Nephron (organoid): ENCODE results near the gene BMPER.

ENCODE experiments used
- H3K27ac Mint-ChIP-seq, 3 experiments: 2 replicates each; pipeline ENCODE4 v1.8.0; 2020; ENCODE audit warnings: mixed read lengths in 3 of 3, mild to moderate bottlenecking in 2 of 3, moderate library complexity in 1 of 3
- H3K27me3 Mint-ChIP-seq: 2 replicates; pipeline ENCODE4 v1.8.0; 2021; ENCODE audit warnings: low read depth, mild to moderate bottlenecking, moderate library complexity, mixed read lengths
- H3K36me3 Mint-ChIP-seq: 2 replicates; pipeline ENCODE4 v1.8.0; 2020; ENCODE audit warnings: low read depth, mixed read lengths
- H3K4me1 Mint-ChIP-seq: 2 replicates; pipeline ENCODE4 v1.8.0; 2020; ENCODE audit warnings: mixed read lengths
- H3K4me3 Mint-ChIP-seq, 3 experiments: 2 replicates each; pipeline ENCODE4 v1.8.0; 2020; ENCODE audit warnings: mild to moderate bottlenecking in 3 of 3, mixed read lengths in 3 of 3, moderate library complexity in 2 of 3
- H3K9me3 Mint-ChIP-seq: 2 replicates; pipeline ENCODE4 v1.8.0; 2020; ENCODE audit warnings: mixed read lengths
- TF ChIP-seq, protein P1 (sequence below), 3 experiments: fragments of 200-600 bp; sonication (generic); IDR thresholded peaks; one replicate each; pipeline ENCODE4 v1.5.0; 2021; ENCODE audit warnings: antibody characterized with exemption in 3 of 3; ENCODE audit not compliant: unreplicated experiment in 3 of 3

The BMPER gene

GRCh38 chr7:33907625-33908024 is 2.3 kb downstream of the BMPER start:
- H3K9me3 Mint-ChIP-seq = no peaks in the 10 kb centered on the region
- TF ChIP-seq, protein P1, sequence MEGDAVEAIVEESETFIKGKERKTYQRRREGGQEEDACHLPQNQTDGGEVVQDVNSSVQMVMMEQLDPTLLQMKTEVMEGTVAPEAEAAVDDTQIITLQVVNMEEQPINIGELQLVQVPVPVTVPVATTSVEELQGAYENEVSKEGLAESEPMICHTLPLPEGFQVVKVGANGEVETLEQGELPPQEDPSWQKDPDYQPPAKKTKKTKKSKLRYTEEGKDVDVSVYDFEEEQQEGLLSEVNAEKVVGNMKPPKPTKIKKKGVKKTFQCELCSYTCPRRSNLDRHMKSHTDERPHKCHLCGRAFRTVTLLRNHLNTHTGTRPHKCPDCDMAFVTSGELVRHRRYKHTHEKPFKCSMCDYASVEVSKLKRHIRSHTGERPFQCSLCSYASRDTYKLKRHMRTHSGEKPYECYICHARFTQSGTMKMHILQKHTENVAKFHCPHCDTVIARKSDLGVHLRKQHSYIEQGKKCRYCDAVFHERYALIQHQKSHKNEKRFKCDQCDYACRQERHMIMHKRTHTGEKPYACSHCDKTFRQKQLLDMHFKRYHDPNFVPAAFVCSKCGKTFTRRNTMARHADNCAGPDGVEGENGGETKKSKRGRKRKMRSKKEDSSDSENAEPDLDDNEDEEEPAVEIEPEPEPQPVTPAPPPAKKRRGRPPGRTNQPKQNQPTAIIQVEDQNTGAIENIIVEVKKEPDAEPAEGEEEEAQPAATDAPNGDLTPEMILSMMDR (IDR thresholded peaks at IDR 0.05; ENCODE audit: unreplicated experiment in 3 of 3) = no peak

GRCh38 chr7:33909318-33909717 is 4.0 kb downstream of the BMPER start:
- Mint-ChIP-seq H3K36me3 (peaks cover 27% of the 10 kb centered on the region), H3K27me3 (peaks cover 56% of the 10 kb centered on the region), H3K4me1 (peaks cover 12% of the 10 kb centered on the region), H3K9me3 (no peaks in the 10 kb centered on the region), H3K27ac (no peak overlapping the region), H3K4me3 (peak overlapping the region in 2 of 3 experiments; percentile 16 to 20)
- TF ChIP-seq, protein P1 (IDR thresholded peaks at IDR 0.05; ENCODE audit: unreplicated experiment in 3 of 3) = no peak

More at GRCh38 chr7:33907625-33908024, 2.3 kb downstream of the BMPER start:
- Mint-ChIP-seq H3K27ac (no peak overlapping the region), H3K4me1 (peaks cover 24% of the 10 kb centered on the region), H3K27me3 (peaks cover 71% of the 10 kb centered on the region), H3K36me3 (peaks cover 16% of the 10 kb centered on the region), H3K4me3 (peak overlapping the region; percentile 85 to 93 (median 92))

DNA sequence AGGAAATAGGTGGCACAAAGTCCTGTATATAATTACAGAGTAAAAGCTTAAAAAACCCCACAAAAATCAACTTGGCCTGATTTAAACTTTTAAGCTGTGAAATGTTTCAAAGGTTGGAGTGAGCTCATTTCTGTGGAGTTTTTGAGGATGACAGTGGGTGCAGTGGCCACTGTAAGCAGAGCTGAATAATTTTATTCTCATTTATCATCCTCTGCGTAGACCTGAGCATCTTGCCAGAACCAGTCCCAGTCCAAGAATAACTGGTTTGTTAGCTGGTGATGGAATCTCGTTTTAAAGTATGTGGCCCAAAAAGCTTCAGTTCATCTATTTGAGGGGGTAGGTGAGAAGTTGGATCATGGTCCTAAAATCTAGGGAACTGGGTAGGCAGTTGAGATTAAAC is 4.4 kb downstream of the BMPER start:
- H3K27ac Mint-ChIP-seq = no peak overlapping the region
- TF ChIP-seq, protein P1 (IDR thresholded peaks at IDR 0.05; ENCODE audit: unreplicated experiment in 3 of 3) = no peak
- H3K9me3 Mint-ChIP-seq = no peaks in the 10 kb centered on the region
- peaks cover 52% of the 10 kb centered on the region for H3K27me3 Mint-ChIP-seq
- H3K36me3 Mint-ChIP-seq = peaks cover 31% of the 10 kb centered on the region
- H3K4me3 Mint-ChIP-seq = no peak overlapping the region
- peaks cover 12% of the 10 kb centered on the region for H3K4me1 Mint-ChIP-seq

DNA sequence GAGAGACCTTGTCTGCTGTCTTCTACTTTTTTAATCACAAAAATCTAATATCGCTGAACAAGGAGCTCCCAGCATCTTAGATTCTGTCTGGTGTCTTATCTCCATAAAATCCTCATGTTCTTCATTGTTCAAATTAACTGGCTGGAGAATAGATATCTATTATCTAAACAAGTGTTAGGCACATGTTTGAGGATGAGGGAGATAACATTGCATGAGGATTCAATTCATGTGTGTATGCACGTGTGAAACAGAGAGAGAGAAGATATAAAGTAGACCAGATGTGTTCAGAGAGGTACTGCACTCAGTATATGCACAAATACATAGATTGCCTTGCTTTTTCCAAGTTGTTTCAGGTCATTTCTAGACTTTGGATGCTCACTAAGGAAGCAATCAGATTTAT is 5.4 kb downstream of the BMPER start:
- Mint-ChIP-seq H3K4me1 (peaks cover 12% of the 10 kb centered on the region), H3K9me3 (no peaks in the 10 kb centered on the region), H3K27ac (no peak overlapping the region), H3K36me3 (peaks cover 32% of the 10 kb centered on the region), H3K4me3 (no peak overlapping the region), H3K27me3 (peaks cover 46% of the 10 kb centered on the region)
- TF ChIP-seq, protein P1 (IDR thresholded peaks at IDR 0.05; ENCODE audit: unreplicated experiment in 3 of 3) = no peak

GRCh38 chr7:33916357-33917081 is 11.2 kb downstream of the BMPER start:
- Mint-ChIP-seq H3K9me3 (no peaks in the 10 kb centered on the region), H3K27ac (no peak overlapping the region), H3K4me1 (no peaks in the 10 kb centered on the region), H3K36me3 (peaks cover 25% of the 10 kb centered on the region), H3K27me3 (peaks cover 16% of the 10 kb centered on the region), H3K4me3 (no peak overlapping the region)
- TF ChIP-seq, protein P1 (IDR thresholded peaks at IDR 0.05; ENCODE audit: unreplicated experiment in 3 of 3) = no peak

DNA sequence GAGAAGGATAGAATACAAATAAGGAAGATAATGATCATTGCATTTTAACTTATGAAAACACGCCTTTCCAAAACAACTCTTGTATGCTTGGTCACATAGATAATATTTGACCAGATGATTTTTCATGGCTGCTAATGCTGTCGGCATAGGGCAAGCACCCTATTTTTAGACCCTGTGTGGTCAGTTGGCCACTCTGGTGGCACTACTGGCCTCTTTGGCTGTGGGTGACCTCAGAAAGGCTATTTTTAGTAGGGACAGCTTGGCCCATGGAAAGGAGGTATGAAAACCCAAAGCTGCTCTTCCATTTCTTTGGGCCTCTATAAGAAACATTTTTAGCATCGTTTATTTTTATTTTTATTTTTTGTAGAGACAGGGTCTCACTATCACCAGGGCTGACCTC is 12.3 kb downstream of the BMPER start:
- peaks cover 18% of the 10 kb centered on the region for H3K27me3 Mint-ChIP-seq
- H3K27ac Mint-ChIP-seq = no peak overlapping the region
- no peaks in the 10 kb centered on the region for H3K9me3 Mint-ChIP-seq
- TF ChIP-seq, protein P1 (IDR thresholded peaks at IDR 0.05; ENCODE audit: unreplicated experiment in 3 of 3) = no peak
- peaks cover 25% of the 10 kb centered on the region for H3K36me3 Mint-ChIP-seq
- no peaks in the 10 kb centered on the region for H3K4me1 Mint-ChIP-seq
- H3K4me3 Mint-ChIP-seq = no peak overlapping the region
